Activated CD8-positive, alpha-beta T cell treated with anti-CD3 and anti-CD28 coated beads for 36 hours (primary cell): ENCODE data around the gene PACRG. TPM values are rescaled to one million over a fixed set of nuclear protein-coding genes. Genes with fewer than 3 reads are reported as not detected.

Experiments
- ATAC-seq: fragments of 200-7000 bp; cut with Tn5 transposase; one replicate; pipeline ENCODE4 v1.10.0; 2021; ENCODE audit warnings: mild to moderate bottlenecking, moderate library complexity
- CTCF ChIA-PET: fragments of 350-600 bp; sonication (Branson Sonifier 250); formaldehyde crosslinking; loops from one replicate; lab custom pipeline; 2021; ENCODE audit warnings: antibody characterized with exemption; lab: Charles Lee
- POLR2A ChIA-PET: fragments of 350-600 bp; sonication (Branson Sonifier 250); formaldehyde crosslinking; loops from one replicate; lab custom pipeline; 2021; ENCODE audit warnings: antibody characterized with exemption; lab: Charles Lee
- DNase-seq: peaks from one replicate; pipeline ENCODE4 v3.0.0-alpha.2; 2020
- H3K27ac Mint-ChIP-seq: one replicate; pipeline ENCODE4 v1.8.0; 2021; ENCODE audit warnings: mild to moderate bottlenecking, mixed read lengths
- H3K27me3 Mint-ChIP-seq: one replicate; pipeline ENCODE4 v1.8.0; 2021; ENCODE audit warnings: mixed read lengths
- H3K36me3 Mint-ChIP-seq: one replicate; pipeline ENCODE4 v1.8.0; 2021; ENCODE audit warnings: low read depth, mixed read lengths
- H3K4me1 Mint-ChIP-seq: one replicate; pipeline ENCODE4 v1.8.0; 2021; ENCODE audit warnings: low read depth, mixed read lengths
- H3K4me3 Mint-ChIP-seq: one replicate; pipeline ENCODE4 v1.8.0; 2021; ENCODE audit warnings: mild to moderate bottlenecking, moderate library complexity, mixed read lengths
- H3K9me3 Mint-ChIP-seq: one replicate; pipeline ENCODE4 v1.8.0; 2021; ENCODE audit warnings: mixed read lengths
- intact Hi-C: fragments of 100-400 bp; cut with micrococcal nuclease; formaldehyde crosslinking; loops from one replicate; pipeline ENCODE4 v1.10.0; 2022
- total RNA-seq, 2 experiments: library from RNA; stranded (reverse); gene quantifications; one replicate each; pipeline ENCODE4 v1.2.3, GENCODE V29; 2021
- TF ChIP-seq, protein P1 (sequence below): fragments of 200-600 bp; IDR thresholded peaks from one replicate; pipeline ENCODE4 v1.8.0; 2022; ENCODE audit warnings: antibody characterized with exemption, mild to moderate bottlenecking

The PACRG gene
- total RNA-seq, 2 experiments from 2014 or later = not detected

DNA sequence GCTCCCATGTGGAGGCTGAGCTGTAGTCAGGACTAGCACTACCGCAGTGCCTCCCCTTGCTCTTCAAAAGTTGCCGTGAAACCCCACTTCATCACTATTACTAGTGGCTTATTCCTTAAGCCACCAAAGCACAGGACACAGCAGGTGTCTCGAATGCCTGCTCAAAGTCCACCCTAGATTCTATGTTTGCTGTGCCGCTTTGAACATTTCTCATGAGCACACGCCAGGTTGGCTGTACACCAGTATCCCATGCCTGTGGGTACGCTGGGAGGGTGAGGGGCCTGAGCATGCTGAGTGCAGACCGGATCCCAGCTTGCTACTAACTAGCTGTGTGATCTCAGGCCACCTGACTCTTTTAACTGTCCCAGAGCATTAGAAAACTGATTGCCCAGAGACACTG, 350.9 kb downstream of the PACRG start:
- intact Hi-C loops = no loop called here
- CTCF ChIA-PET = no interaction called here
- Mint-ChIP-seq H3K4me3 (no peak overlapping the region), H3K27me3 (no peaks in the 10 kb centered on the region), H3K36me3 (no peaks in the 10 kb centered on the region), H3K9me3 (no peaks in the 10 kb centered on the region), H3K27ac (no peak overlapping the region), H3K4me1 (no peaks in the 10 kb centered on the region)
- TF ChIP-seq, protein P1, sequence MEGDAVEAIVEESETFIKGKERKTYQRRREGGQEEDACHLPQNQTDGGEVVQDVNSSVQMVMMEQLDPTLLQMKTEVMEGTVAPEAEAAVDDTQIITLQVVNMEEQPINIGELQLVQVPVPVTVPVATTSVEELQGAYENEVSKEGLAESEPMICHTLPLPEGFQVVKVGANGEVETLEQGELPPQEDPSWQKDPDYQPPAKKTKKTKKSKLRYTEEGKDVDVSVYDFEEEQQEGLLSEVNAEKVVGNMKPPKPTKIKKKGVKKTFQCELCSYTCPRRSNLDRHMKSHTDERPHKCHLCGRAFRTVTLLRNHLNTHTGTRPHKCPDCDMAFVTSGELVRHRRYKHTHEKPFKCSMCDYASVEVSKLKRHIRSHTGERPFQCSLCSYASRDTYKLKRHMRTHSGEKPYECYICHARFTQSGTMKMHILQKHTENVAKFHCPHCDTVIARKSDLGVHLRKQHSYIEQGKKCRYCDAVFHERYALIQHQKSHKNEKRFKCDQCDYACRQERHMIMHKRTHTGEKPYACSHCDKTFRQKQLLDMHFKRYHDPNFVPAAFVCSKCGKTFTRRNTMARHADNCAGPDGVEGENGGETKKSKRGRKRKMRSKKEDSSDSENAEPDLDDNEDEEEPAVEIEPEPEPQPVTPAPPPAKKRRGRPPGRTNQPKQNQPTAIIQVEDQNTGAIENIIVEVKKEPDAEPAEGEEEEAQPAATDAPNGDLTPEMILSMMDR = no peak
- DNase-seq (no peak), ATAC-seq (no peak)
- POLR2A ChIA-PET = no interaction called here

DNA sequence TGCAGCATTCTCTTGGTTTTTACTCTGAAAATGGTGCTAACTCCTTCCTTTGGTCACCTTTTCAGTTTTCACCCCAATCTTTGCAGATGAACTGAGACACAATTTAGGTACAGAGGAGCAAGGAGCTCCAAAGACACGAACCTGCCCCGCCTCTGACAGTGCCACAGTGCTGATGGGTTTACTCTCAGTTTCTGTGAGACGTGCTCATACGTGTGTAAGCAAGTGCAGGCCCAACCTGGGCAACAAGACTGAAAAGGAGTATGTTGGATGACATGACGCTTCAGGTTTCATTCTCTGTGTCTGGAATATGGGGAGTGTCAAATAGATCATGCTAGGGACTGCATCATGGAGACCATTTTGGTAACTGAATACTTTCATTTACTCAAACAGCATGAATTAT, 352.5 kb downstream of the PACRG start:
- H3K4me3 Mint-ChIP-seq = no peak overlapping the region
- TF ChIP-seq, protein P1 = no peak
- no peak overlapping the region for H3K27ac Mint-ChIP-seq
- ChIA-PET CTCF (no interaction called here), POLR2A (no interaction called here)
- ATAC-seq = no peak
- intact Hi-C loops = no loop called here
- no peaks in the 10 kb centered on the region for H3K9me3 Mint-ChIP-seq
- no peaks in the 10 kb centered on the region for H3K4me1 Mint-ChIP-seq
- H3K27me3 Mint-ChIP-seq = no peaks in the 10 kb centered on the region
- DNase-seq = no peak
- H3K36me3 Mint-ChIP-seq = no peaks in the 10 kb centered on the region

DNA sequence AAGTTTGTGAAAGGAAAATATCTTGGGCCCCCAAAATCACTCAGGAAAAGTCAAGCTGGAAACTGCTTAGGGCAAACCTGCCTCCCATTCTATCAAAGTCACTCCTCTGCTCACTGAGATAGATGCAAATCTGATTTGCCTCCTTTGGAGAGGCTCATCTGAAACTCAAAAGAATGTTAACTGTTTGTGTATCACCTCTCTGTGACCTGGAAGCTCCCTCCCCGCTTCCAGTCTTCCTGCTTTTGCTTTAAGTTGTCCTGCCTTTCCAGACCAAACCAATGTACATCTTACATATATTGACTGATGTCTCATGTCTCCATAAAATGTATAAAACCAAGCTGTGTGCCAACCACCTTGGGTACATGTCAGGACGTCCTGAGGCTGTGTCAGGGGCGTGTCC, 355.4 kb downstream of the PACRG start:
- no peak for DNase-seq
- POLR2A ChIA-PET = no interaction called here
- TF ChIP-seq, protein P1 = no peak
- CTCF ChIA-PET = no interaction called here
- Mint-ChIP-seq H3K27me3 (no peaks in the 10 kb centered on the region), H3K36me3 (no peaks in the 10 kb centered on the region), H3K4me1 (no peaks in the 10 kb centered on the region), H3K9me3 (no peaks in the 10 kb centered on the region), H3K27ac (no peak overlapping the region), H3K4me3 (no peak overlapping the region)
- no peak for ATAC-seq
- intact Hi-C loops = no loop called here

DNA sequence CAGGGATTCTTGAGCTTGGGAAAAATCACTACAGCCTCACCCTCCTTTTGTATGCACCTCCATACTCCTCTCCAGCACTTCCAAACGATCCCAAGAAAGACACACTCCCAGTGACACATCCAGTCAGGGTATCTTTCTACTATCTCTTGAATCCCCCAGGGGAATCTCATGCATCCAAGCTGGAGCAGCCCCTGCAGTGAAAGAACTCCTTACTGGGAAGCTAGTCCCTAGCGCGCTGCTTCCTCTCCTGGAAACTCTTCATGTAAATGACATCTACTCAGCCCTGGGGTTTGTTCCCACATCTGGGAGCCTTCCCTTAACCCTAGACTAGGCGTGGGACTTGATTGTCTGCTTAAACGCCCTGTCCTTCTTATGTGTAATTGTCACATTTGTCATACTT, 357.7 kb downstream of the PACRG start:
- no peak for DNase-seq
- ChIA-PET POLR2A (no interaction called here), CTCF (no interaction called here)
- H3K27ac Mint-ChIP-seq = no peak overlapping the region
- TF ChIP-seq, protein P1 = no peak
- ATAC-seq = no peak
- intact Hi-C loops = no loop called here
- no peaks in the 10 kb centered on the region for H3K27me3 Mint-ChIP-seq
- H3K4me1 Mint-ChIP-seq = no peaks in the 10 kb centered on the region
- H3K9me3 Mint-ChIP-seq = no peaks in the 10 kb centered on the region
- no peaks in the 10 kb centered on the region for H3K36me3 Mint-ChIP-seq
- no peak overlapping the region for H3K4me3 Mint-ChIP-seq

DNA sequence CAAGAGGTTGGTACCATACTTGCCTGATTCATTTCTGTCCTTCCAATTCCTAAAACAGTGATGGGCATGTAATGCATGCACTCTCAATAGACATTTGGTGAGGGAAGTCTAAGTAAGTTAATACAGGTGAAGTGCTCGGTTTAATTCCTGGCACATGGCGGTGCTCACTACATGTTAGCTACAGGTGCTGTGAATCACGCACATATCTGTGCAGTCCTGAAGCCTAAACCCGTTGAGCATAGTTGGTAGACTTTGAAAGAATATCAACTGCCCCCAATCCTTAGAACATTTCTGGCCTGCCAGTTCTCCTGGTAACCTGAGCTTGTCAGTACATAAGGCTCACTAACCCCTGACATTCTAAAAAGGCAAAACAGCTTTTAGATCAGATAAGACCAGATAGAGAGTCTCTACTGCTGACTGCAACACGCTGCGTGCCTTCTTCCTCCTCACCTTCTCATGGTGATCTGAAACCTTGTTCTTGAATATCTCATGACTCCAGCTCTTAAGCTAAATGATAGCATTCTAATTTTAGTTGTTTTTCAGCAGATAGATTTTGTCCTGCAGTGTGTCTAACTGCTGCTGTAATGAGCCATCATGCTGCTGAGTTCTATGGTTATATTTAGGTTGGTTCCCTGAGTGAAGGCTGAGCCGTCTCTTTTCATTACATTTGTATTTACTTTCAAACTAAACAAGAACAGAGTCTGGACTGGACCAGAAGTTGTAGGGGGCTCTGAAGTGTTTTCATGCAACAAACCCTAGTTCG, 358.3 kb downstream of the PACRG start:
- ChIA-PET CTCF (no interaction called here), POLR2A (no interaction called here)
- intact Hi-C loops = no loop called here
- H3K27me3 Mint-ChIP-seq = no peaks in the 10 kb centered on the region
- TF ChIP-seq, protein P1 = no peak
- H3K36me3 Mint-ChIP-seq = no peaks in the 10 kb centered on the region
- no peak for DNase-seq
- H3K4me3 Mint-ChIP-seq = no peak overlapping the region
- ATAC-seq = no peak
- H3K4me1 Mint-ChIP-seq = no peaks in the 10 kb centered on the region
- no peaks in the 10 kb centered on the region for H3K9me3 Mint-ChIP-seq
- no peak overlapping the region for H3K27ac Mint-ChIP-seq
